ENCODE results near the gene FRAS1. TPM values are rescaled to one million over a fixed set of nuclear protein-coding genes. Genes with fewer than 3 reads are reported as not detected.
"Not testable (repeated sequence)": the region's sequence is repeated elsewhere in the genome, so short reads cannot be mapped to it uniquely, and the experiment has no call there.

Gene FRAS1
- total RNA-seq, 2 donors from 2014 or later, result 2.1 to 4.0 TPM

DNA sequence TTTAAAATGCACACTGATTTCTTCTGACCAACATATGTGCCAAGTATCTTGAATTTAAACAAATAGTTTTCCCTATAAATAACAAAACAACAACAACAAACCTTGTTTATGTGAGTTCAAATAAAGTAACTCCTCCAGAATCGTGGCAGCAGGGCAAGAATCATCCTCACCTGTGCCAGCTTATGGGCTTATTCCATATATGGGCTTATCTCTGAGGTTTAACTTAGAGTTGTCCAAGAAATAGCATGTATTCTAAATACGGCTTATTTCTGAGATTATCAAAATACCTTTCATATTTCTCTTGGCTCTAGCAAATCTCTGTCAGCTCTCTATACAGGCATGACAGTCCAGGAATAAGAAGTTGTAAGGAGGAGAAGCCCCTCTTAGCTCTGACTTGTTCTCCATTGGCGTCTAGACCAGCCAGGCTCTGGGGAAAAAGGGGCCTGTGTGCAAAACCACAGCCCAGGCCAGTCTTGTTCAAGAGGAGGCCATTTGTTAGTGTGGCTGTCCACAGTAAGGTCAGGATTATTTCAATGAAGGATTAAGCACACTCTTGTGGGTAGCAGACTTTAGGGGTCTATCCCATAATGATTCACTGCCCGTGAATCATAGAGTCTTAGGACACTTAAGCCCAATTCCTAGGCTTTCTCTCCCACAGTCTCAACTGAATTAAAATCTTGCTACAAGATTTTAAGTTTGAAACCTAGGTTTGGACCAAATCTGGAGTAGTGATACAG, 63.2 kb downstream of the FRAS1 start:
- no peak overlapping the region for H3K27ac ChIP-seq
- intact Hi-C loops (cut with DNase I), result no loop called here
- H3K4me1 ChIP-seq, result no peaks in the 10 kb centered on the region
- no peaks in the 10 kb centered on the region for H3K36me3 ChIP-seq
- TF ChIP-seq, protein P1, sequence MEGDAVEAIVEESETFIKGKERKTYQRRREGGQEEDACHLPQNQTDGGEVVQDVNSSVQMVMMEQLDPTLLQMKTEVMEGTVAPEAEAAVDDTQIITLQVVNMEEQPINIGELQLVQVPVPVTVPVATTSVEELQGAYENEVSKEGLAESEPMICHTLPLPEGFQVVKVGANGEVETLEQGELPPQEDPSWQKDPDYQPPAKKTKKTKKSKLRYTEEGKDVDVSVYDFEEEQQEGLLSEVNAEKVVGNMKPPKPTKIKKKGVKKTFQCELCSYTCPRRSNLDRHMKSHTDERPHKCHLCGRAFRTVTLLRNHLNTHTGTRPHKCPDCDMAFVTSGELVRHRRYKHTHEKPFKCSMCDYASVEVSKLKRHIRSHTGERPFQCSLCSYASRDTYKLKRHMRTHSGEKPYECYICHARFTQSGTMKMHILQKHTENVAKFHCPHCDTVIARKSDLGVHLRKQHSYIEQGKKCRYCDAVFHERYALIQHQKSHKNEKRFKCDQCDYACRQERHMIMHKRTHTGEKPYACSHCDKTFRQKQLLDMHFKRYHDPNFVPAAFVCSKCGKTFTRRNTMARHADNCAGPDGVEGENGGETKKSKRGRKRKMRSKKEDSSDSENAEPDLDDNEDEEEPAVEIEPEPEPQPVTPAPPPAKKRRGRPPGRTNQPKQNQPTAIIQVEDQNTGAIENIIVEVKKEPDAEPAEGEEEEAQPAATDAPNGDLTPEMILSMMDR (IDR thresholded peaks at IDR 0.05), result no peak
- no peak for DNase-seq
- H3K9ac ChIP-seq (ENCODE audit: low read depth in 2 of 2, low read length in 2 of 2), result no peak overlapping the region
- no peaks in the 10 kb centered on the region for H3K9me3 ChIP-seq
- no peak overlapping the region for H3K4me3 ChIP-seq
- no peaks in the 10 kb centered on the region for H3K27me3 ChIP-seq

DNA sequence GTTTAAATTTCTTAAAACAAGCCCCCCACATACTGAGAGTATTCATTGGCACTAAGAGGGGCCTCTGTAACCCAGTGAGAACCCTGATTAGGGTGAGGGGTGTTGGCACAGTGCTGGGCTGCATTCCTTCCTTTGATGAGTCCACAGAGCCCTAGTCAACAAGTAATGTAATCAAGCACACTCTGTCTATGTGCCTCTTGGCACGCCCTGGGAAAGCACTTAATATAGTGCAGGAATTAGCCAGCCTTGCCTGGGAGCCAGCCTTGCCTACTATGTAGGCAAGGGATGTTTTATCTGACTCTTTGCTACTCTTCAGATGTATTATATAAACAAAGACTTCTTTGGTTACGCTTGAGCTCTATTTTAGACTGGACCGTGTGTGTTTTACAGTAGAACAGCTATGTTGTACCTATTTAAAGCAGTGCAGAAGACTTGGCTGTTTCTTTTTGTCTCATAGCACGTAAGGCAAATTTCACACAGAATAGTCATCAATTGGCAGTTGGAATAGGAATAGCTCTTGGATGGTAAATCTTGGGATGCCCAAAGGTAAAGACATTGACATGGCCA, 64.3 kb downstream of the FRAS1 start:
- Histone ChIP-seq H3K9me3 (no peaks in the 10 kb centered on the region), H3K27me3 (no peaks in the 10 kb centered on the region), H3K36me3 (no peaks in the 10 kb centered on the region), H3K9ac (ENCODE audit: low read depth in 2 of 2, low read length in 2 of 2) (no peak overlapping the region), H3K4me1 (no peaks in the 10 kb centered on the region), H3K27ac (no peak overlapping the region), H3K4me3 (no peak overlapping the region)
- intact Hi-C loops (cut with DNase I), result no loop called here
- DNase-seq, result no peak
- TF ChIP-seq, protein P1 (IDR thresholded peaks at IDR 0.05), result no peak

DNA sequence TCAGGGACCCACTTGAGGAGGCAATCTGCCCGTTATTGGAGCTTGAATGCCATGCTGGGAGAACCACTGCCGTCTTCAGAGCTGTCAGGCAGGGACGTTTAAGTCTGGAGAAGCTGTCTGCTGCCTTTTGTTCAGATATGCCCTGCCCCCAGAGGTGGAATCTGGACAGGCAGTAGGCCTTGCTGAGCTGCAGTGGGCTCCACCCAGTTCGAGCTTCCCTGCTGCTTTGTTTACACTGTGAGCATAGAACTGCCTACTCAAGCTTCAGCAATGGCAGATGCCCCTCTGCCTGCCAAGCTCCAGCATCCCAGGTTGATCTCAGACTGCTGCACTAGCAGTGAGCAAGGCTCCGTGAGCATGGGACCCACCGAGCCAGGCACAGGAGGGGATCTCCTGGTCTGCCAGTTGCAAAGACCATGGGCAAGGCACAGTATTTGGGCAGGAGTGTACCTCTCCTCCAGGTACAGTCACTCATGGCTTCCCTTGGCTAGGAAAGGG, 68.8 kb downstream of the FRAS1 start:
- H3K9ac ChIP-seq (ENCODE audit: low read depth in 2 of 2, low read length in 2 of 2); intact Hi-C loops (cut with DNase I); H3K27me3 ChIP-seq; H3K27ac ChIP-seq; H3K4me1 ChIP-seq; H3K9me3 ChIP-seq; H3K4me3 ChIP-seq; H3K36me3 ChIP-seq: not testable (repeated sequence)
- peak; percentile 54 for DNase-seq

DNA sequence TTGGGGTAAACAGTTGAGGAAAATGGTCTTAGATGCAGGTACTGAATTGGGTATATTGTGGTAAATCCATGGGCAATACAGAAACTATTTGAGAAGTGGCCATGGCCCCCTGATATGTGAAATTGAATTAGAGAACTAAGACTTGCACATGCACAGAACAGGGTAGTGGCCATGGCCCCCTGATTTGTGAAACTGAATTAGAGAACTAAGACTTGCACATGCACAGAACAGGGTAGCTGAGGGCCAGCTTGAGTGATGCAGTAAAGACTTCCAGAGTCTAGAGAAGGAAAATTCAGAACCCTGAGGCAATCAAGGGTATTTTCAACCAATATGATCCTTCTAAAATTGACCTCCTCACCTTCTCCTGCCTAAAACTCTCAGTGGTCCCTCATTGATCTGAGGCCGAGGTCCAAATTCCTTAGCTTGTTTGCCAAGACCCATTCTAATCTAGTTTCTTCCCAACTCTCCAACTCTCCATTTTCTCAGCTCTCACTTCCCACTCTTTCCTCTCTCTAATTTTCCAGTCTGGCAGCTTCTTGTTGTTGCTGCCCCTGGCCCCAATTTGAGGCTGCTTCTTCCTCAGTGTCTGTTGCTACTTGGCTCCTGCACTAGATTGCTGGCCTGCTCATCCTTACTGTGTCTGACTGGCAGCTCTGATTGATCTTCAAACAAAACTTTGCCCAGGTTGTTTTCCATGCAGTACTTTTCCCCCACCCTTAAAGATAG, 72.4 kb downstream of the FRAS1 start:
- Histone ChIP-seq H3K9me3 (no peaks in the 10 kb centered on the region), H3K27me3 (no peaks in the 10 kb centered on the region), H3K4me3 (no peak overlapping the region), H3K4me1 (no peaks in the 10 kb centered on the region), H3K27ac (no peak overlapping the region), H3K9ac (ENCODE audit: low read depth in 2 of 2, low read length in 2 of 2) (no peak overlapping the region), H3K36me3 (no peaks in the 10 kb centered on the region)
- intact Hi-C loops (cut with DNase I), result no loop called here
- no peak for DNase-seq
- TF ChIP-seq, protein P1 (IDR thresholded peaks at IDR 0.05), result no peak

DNA sequence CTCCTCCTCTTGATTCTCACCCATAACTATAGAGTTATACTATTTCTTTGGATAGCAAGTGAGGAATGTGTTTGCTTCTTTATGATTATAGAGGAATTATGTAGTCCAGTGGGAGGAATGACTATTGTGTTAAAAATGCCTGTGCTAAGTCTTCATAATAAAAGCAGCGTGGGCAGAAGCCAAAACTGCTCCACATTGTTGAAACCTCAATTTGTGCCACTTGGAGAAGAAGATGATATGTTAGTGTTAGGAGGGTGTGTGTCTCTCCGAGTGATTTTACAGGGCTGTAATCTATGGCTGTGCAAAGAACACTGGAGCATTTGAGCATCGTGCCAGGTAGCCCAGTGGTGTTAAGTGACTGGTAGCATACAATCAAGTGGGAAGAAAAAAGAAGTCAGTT, 74.3 kb downstream of the FRAS1 start:
- Histone ChIP-seq H3K27me3 (no peaks in the 10 kb centered on the region), H3K4me3 (no peak overlapping the region), H3K4me1 (no peaks in the 10 kb centered on the region), H3K9ac (ENCODE audit: low read depth in 2 of 2, low read length in 2 of 2) (no peak overlapping the region), H3K27ac (no peak overlapping the region), H3K9me3 (no peaks in the 10 kb centered on the region), H3K36me3 (no peaks in the 10 kb centered on the region)
- no peak for DNase-seq
- intact Hi-C loops (cut with DNase I), result no loop called here
- TF ChIP-seq, protein P1 (IDR thresholded peaks at IDR 0.05), result no peak
